Measurements from ENCODE around the gene FLG. TPM values are rescaled to one million over a fixed set of nuclear protein-coding genes. Genes with fewer than 3 reads are reported as not detected.

The FLG gene
- under 1 TPM in 1 of 4 donors, not detected in 3; under 0.01 TPM for total RNA-seq

DNA sequence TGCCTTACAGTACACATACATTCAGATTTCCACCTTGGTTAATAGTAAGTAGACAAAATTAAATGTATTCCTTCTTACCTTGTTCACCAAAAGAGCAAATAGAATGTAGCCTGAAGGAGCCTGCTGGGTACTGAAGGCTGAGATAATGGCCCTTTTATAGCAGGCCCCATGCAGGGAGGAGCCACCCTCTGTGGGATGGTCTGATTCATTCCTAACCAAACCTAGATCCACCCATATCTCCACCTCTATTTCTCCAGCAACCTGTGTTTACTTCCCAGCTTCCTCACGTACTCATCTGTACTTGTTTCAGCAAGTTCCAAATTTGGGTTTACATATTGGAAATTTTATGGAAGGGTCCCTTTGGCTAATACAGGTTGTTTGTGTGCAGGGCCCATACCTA lies at the start of gene FLG:
TSS of gene FLG (minus strand) at position 129 of the 400 bp plus-strand sequence. CDS start 9,783 bp downstream, outside the sequence.
- TF ChIP-seq, protein P1, sequence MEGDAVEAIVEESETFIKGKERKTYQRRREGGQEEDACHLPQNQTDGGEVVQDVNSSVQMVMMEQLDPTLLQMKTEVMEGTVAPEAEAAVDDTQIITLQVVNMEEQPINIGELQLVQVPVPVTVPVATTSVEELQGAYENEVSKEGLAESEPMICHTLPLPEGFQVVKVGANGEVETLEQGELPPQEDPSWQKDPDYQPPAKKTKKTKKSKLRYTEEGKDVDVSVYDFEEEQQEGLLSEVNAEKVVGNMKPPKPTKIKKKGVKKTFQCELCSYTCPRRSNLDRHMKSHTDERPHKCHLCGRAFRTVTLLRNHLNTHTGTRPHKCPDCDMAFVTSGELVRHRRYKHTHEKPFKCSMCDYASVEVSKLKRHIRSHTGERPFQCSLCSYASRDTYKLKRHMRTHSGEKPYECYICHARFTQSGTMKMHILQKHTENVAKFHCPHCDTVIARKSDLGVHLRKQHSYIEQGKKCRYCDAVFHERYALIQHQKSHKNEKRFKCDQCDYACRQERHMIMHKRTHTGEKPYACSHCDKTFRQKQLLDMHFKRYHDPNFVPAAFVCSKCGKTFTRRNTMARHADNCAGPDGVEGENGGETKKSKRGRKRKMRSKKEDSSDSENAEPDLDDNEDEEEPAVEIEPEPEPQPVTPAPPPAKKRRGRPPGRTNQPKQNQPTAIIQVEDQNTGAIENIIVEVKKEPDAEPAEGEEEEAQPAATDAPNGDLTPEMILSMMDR (IDR thresholded peaks at IDR 0.05): no peak
- TF ChIP-seq POLR2A (IDR thresholded peaks at IDR 0.05; ENCODE audit: low read depth): no peak
- no peak for TF ChIP-seq POLR2AphosphoS5 (IDR thresholded peaks at IDR 0.05)
- no peak for TF ChIP-seq EP300 (IDR thresholded peaks at IDR 0.05)
- no peaks in the 10 kb centered on the region for H3K27me3 ChIP-seq
- H3K9me3 ChIP-seq: no peaks in the 10 kb centered on the region
- intact Hi-C loops (cut with DNase I): no loop called here
- H3K27ac ChIP-seq (replicated peaks in 1 of 4): no peak within 1 kb of the TSS
- H3K4me3 ChIP-seq: no peak within 1 kb of the TSS
- no peaks in the 10 kb centered on the region for H3K4me1 ChIP-seq
- H3K36me3 ChIP-seq: no peaks in the 10 kb centered on the region
- 81% methylated on average over 1 of the region's 1 CpG for WGBS
- no peak for DNase-seq (ENCODE audit: extremely low spot score)

DNA sequence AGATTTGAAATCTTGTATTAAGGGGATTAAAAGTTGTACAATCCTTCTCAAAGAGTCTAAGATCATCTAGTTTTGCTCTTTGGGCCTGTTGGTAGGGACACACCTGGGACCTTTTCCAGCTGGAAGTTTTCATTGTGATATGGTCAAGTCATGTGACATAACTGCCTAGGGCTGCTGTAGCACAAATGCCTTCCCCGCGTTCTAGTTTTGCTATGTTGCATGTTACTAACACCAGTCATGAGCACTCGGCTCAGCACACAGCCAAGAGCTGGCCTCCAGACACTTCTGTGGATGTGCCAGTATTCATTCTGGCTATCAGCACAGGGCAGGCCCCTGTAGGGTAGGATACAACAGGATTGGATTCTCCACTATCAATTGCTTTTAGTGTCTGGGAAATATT lies 49.4 kb upstream of the FLG start:
- Histone ChIP-seq H3K9me3 (peaks cover 0 to 9% (median 3%) of the 10 kb centered on the region in 4 donors), H3K4me1 (no peaks in the 10 kb centered on the region), H3K27ac (replicated peaks in 1 of 4) (no peak overlapping the region), H3K4me3 (no peak overlapping the region), H3K36me3 (no peaks in the 10 kb centered on the region), H3K27me3 (no peaks in the 10 kb centered on the region)
- intact Hi-C loops (cut with DNase I): no loop called here
- 67% methylated on average over 3 of the region's 3 CpGs for WGBS
- no peak for DNase-seq (ENCODE audit: extremely low spot score)
- TF ChIP-seq, protein P1 (IDR thresholded peaks at IDR 0.05): no peak
- TF ChIP-seq POLR2AphosphoS5 (IDR thresholded peaks at IDR 0.05) (no peak), POLR2A (IDR thresholded peaks at IDR 0.05; ENCODE audit: low read depth) (no peak), EP300 (IDR thresholded peaks at IDR 0.05) (no peak)

DNA sequence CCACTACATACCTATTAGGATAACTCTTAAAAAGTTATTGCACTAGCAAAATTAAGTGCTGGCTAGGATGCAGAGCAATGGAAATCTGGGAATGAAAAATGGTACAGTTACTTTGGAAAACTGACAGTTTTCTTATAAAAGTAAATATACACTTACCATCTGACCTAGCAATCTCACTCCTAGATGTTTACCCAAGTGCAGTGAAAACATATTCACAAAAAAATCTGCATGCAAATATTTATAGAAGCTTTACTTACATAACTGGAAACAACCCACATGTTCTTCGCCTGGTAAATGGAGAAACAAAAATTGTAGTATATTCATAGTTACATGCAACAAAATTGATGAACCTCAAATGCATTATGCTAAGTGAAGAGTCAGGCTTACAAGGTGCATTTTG lies 47.6 kb upstream of the FLG start:
- Histone ChIP-seq H3K36me3 (no peaks in the 10 kb centered on the region), H3K4me1 (no peaks in the 10 kb centered on the region), H3K27ac (replicated peaks in 1 of 4) (no peak overlapping the region), H3K27me3 (no peaks in the 10 kb centered on the region), H3K4me3 (no peak overlapping the region), H3K9me3 (peaks cover 0 to 21% (median 11%) of the 10 kb centered on the region in 4 donors)
- WGBS: 76% methylated on average over 1 of the region's 1 CpG
- TF ChIP-seq POLR2AphosphoS5 (IDR thresholded peaks at IDR 0.05) (no peak), EP300 (IDR thresholded peaks at IDR 0.05) (no peak), POLR2A (IDR thresholded peaks at IDR 0.05; ENCODE audit: low read depth) (no peak)
- TF ChIP-seq, protein P1 (IDR thresholded peaks at IDR 0.05): no peak
- intact Hi-C loops (cut with DNase I): no loop called here
- no peak for DNase-seq (ENCODE audit: extremely low spot score)

DNA sequence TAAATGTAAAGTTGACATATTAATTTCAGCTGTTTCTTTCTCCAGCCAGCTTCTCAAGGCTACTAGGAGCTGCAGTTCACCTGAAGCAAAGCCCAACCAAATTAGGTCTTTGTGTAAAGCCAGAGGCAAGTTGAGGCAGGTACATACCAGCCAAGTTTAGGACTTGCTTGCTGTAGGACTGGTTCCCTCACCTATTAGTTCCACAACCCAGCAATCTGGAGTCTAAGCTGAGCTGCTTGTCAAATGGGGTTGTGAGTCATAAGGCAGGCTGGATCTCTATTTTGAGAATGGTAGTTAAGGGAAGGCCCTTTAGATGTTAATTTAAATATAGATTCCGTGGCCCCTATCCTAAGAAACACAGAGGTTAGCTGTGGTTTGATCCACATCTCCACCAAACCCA lies 42.4 kb upstream of the FLG start:
- TF ChIP-seq POLR2AphosphoS5 (IDR thresholded peaks at IDR 0.05) (no peak), EP300 (IDR thresholded peaks at IDR 0.05) (no peak), POLR2A (IDR thresholded peaks at IDR 0.05; ENCODE audit: low read depth) (no peak)
- TF ChIP-seq, protein P1 (IDR thresholded peaks at IDR 0.05): no peak
- intact Hi-C loops (cut with DNase I): no loop called here
- H3K36me3 ChIP-seq: no peaks in the 10 kb centered on the region
- H3K27me3 ChIP-seq: no peaks in the 10 kb centered on the region
- H3K9me3 ChIP-seq: peaks cover 0 to 21% (median 11%) of the 10 kb centered on the region in 4 donors
- H3K4me3 ChIP-seq: no peak overlapping the region
- H3K4me1 ChIP-seq: no peaks in the 10 kb centered on the region
- H3K27ac ChIP-seq (replicated peaks in 1 of 4): no peak overlapping the region
- WGBS: 21% methylated on average over 1 of the region's 1 CpG
- DNase-seq (ENCODE audit: extremely low spot score): no peak

DNA sequence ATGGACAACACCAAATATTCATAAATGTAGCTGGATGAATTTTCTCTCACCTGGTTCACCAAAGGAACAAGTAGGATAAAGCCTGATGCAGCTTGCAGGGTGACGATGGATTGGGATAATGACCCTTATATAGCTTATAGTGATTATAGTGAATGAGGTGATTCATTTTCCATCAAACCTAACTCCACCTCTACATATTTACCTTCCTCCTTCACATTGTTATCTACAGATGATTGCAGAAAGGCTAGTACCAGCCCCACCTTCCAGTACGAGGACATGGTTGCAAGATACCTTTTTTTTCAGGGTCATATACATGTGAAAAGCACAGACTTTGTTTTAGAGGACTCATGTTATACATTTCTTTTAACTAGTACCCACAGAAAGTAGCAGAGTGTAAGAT lies 34.9 kb upstream of the FLG start, which contains the start of gene FLG2:
TSS of gene FLG2 (minus strand) at position 101 of the 400 bp plus-strand sequence. CDS start 1,122 bp downstream, outside the sequence.
- intact Hi-C loops (cut with DNase I): no loop called here
- 79% methylated on average over 2 of the region's 2 CpGs for WGBS

More for the DNA sequence above, 34.9 kb upstream of the FLG start, which contains the start of gene FLG2:
- TF ChIP-seq POLR2AphosphoS5 (IDR thresholded peaks at IDR 0.05): no peak
- TF ChIP-seq EP300 (IDR thresholded peaks at IDR 0.05): no peak
- no peak for TF ChIP-seq POLR2A (IDR thresholded peaks at IDR 0.05; ENCODE audit: low read depth)
- TF ChIP-seq, protein P1 (IDR thresholded peaks at IDR 0.05): no peak
- H3K4me3 ChIP-seq: no peak within 1 kb of the TSS
- H3K27me3 ChIP-seq: no peaks in the 10 kb centered on the region
- no peaks in the 10 kb centered on the region for H3K9me3 ChIP-seq
- H3K27ac ChIP-seq (replicated peaks in 1 of 4): no peak within 1 kb of the TSS
- no peaks in the 10 kb centered on the region for H3K4me1 ChIP-seq
- no peaks in the 10 kb centered on the region for H3K36me3 ChIP-seq
- DNase-seq (ENCODE audit: extremely low spot score): no peak

Measured in esophagus muscularis mucosa (tissue), 4 donors.